Stimulated activated CD4-positive, alpha-beta T cell treated with anti-CD3 and anti-CD28 coated beads, TNF-alpha, amount 100 ng/mL, for 24 hours (primary cell): ENCODE data around the gene TTC3.
"Not testable (repeated sequence)": the region's sequence is repeated elsewhere in the genome, so short reads cannot be mapped to it uniquely, and the experiment has no call there.

Experiments
- DNase-seq, 3 experiments: peaks; one replicate each; pipeline ENCODE4 v3.0.0-alpha.2; 2020; ENCODE audit warnings: low read depth in 3 of 3

The TTC3 gene, protein sequence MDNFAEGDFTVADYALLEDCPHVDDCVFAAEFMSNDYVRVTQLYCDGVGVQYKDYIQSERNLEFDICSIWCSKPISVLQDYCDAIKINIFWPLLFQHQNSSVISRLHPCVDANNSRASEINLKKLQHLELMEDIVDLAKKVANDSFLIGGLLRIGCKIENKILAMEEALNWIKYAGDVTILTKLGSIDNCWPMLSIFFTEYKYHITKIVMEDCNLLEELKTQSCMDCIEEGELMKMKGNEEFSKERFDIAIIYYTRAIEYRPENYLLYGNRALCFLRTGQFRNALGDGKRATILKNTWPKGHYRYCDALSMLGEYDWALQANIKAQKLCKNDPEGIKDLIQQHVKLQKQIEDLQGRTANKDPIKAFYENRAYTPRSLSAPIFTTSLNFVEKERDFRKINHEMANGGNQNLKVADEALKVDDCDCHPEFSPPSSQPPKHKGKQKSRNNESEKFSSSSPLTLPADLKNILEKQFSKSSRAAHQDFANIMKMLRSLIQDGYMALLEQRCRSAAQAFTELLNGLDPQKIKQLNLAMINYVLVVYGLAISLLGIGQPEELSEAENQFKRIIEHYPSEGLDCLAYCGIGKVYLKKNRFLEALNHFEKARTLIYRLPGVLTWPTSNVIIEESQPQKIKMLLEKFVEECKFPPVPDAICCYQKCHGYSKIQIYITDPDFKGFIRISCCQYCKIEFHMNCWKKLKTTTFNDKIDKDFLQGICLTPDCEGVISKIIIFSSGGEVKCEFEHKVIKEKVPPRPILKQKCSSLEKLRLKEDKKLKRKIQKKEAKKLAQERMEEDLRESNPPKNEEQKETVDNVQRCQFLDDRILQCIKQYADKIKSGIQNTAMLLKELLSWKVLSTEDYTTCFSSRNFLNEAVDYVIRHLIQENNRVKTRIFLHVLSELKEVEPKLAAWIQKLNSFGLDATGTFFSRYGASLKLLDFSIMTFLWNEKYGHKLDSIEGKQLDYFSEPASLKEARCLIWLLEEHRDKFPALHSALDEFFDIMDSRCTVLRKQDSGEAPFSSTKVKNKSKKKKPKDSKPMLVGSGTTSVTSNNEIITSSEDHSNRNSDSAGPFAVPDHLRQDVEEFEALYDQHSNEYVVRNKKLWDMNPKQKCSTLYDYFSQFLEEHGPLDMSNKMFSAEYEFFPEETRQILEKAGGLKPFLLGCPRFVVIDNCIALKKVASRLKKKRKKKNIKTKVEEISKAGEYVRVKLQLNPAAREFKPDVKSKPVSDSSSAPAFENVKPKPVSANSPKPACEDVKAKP (N-terminal part only)

DNA sequence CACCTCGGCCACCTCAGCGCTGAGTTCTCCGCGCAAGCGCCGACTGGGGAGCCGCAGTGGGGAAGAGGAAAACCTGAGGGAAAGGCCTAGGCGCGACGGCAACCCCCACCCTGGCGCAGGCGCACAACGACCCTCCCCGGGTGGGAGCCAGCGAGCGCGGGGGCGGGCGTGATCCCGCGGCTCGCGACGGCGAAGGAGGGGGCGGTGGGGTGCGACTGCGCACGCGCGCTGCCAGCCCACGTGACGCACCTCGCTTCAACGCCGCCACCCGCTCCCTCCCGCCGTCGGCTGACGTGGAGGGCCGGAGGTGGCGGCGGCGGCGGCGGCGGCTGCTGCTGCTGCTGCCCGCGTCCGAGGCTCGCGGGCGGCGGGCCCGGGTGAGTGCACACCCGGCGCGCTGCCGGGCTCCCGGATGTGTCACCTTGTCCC is at the start of gene TTC3, which contains the start of gene PIGP:
Gene TTC3 (plus strand): TSS at position 267 of the 429 bp plus-strand sequence. CDS start 14,004 bp downstream, outside the sequence.
Gene PIGP (minus strand): TSS at position 84 of the 429 bp plus-strand sequence. CDS start 556 bp downstream, outside the sequence.
- DNase-seq: peak; percentile 91 to 96 (median 96)

DNA sequence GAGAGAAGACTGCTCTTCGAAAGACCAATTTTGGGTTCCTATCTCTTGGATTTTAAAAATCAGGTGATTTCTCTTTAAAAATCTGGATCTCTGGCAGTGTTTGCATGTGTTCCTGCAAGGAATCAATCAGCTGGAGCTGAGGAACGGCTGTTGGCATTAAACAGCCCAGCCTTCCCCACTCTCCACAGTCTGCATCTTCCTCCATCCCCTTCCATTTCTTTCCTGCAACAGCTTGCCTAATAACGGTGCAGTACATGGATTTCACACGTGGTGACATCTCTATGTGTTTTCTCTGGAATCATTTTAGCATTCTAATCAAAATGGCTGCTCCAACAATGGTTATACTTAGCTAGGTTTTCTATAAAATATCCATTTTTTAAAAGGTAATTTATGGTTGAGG is 46.6 kb upstream of the TTC3 start:
- no peak for DNase-seq

GRCh38 chr21:37028570-37028969 is 44.5 kb upstream of the TTC3 start:
- no peak for DNase-seq

DNA sequence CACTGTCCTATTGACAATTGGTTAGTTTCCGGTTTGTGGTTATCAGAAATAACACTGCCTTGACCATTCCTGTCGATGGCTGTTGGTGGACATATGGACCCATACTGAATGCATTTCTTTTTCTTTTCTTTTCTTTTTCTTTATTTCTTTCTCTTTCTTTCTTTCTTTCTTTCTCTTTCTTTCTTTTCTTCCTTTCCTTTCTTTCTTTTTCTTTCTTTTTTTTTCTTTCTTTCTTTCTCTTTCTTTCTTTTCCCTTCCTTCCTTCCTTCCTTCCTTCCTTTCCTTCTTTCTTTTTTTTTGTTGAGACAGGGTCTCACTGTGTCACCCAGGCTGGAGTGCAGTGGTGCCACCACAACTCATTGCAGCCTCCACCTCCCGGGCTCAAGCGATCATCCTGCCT is 42.2 kb upstream of the TTC3 start:
- DNase-seq: no peak

GRCh38 chr21:37032293-37032692 is 40.8 kb upstream of the TTC3 start:
- DNase-seq: no peak

DNA sequence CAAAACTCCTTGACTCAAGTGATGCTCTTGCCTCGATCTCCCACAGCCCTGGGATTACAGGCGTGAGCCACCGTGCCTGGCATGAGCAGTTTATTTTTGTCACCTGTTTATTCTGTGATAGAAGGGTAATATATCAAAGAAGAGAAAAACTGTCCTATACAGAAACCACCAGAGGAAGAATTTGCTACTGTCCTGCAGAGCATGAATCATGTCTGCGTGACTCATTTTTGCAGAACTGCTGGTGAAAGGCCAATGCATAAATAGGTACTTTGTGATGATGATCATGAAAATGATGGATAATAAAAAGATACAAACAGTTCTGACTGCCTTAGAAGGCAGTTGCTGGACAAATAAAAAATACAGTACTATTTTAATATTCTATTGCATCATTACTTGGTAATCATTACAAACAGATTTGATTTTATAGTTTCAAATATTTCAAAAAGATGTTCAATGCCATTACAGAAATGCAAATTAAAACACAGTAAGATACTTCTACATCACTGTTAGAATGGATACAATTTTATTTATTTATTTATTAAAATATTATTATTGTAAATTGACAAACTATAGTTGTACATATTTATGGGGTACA is 40.1 kb upstream of the TTC3 start:
- no peak for DNase-seq

GRCh38 chr21:37034394-37034793 is 38.7 kb upstream of the TTC3 start:
- not testable (repeated sequence) for DNase-seq

GRCh38 chr21:37036177-37036576 is 36.9 kb upstream of the TTC3 start:
- DNase-seq: no peak

- no peak for DNase-seq
Measured at GRCh38 chr21:37039411-37040075, 33.5 kb upstream of the TTC3 start.

DNA sequence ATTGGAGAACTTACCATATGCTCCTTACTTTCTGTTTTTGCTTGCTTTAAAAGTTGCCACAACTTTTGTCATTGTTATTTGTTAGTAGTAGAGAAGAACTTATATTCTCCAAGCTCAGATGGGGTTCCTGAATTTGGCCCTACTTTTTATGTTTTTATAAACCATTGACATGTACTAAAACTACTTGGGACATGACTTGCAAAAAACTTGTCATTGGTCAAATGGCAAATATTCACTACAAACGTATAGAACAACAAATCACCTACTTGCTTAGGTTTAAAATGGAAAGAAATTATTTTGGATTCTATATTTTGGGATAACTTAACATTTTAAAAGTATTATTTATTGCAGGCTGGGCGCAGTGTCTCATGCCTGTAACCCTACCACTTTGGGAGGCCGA is 32.8 kb upstream of the TTC3 start:
- no peak for DNase-seq

DNA sequence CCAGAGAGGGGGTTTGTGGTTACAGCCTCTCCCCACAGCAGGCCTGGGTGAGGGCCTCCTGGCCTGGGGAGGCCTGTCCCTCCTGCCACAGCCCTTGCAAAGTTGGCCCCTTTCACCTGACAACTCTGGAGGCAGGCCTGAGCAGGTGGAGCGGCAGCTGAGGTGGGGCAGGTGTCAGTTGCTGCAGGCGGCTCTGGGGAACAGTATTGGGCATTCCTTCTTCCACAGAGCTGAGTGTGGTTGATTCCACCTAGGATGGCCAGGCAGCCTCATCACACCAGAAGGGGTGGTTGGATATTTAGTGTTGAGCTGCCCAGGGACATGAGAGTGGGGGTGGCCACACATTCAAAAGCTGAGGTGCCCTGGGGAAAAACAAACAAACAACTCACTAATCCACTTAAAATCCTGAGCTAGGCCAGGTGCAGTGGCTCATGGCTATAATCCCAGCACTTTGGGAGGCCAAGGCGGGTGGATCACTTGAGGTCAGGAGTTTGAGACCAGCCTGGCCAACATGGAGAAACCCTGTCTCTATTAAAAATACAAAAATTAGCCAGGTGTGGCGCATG is 31.3 kb upstream of the TTC3 start:
- no peak for DNase-seq

- DNase-seq: no peak
Measured at GRCh38 chr21:37043818-37044217, 29.2 kb upstream of the TTC3 start.

GRCh38 chr21:37044643-37045042 is 28.4 kb upstream of the TTC3 start:
- no peak for DNase-seq

- DNase-seq: no peak
Measured at GRCh38 chr21:37045149-37045548, 27.9 kb upstream of the TTC3 start.

DNA sequence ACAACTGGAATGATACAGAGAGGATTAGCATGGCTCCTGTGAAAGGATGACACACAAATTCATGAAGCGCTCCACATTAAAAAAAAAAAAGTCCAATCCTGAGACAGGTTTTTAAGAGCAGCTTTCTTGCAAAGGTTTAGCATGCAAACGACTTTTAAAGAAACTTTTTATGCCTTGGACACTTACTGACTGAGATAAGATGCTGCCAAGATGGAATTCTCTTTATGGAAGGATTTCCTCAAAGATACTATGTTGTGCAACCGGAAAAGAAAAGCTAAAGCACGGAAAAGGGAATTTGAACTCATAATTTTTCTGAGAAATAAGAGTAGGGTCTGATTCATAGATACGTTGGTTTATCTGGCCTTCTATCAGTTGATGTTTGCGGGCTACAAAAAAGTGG is 27.5 kb upstream of the TTC3 start:
- no peak for DNase-seq

DNA sequence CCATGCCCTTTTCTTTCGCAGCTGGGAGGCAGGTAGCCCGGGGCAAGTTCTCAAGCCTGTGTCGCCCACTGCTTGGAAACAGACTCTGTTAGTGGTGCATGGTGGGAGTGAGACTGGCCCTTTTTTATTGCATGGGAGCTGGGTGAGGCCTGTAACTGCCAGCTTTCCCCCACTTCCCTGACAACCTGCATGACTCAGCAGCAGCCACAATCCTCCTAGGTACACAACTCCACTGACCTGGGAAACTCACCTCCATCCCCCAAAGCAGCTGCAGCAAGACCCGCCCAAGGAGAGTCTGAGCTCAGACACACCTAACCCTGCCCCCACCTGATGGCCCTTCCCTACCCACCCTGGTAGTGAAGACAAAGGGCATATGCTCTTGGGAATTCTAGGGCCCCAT is 26.0 kb upstream of the TTC3 start:
- no peak for DNase-seq

DNA sequence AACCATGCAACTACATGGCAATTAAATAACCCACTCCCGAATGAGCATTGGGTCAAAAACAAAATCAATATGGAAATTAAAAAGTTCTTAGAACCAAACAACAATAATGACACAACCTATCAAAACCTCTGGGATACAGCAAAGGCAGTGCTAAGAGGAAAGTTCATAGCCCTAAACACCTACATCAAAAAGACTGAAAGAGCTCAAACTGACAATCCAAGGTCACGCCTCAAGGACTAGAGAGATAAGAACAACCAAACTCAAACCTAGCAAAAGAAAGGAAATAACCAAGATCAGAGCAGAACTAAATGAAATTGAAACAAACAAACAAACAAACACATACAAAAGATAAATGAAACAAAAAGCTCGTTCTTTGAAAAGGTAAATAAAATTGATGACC is 23.3 kb upstream of the TTC3 start:
- DNase-seq: not testable (repeated sequence)

- DNase-seq: no peak
Measured at GRCh38 chr21:37055271-37055855, 17.7 kb upstream of the TTC3 start.

DNA sequence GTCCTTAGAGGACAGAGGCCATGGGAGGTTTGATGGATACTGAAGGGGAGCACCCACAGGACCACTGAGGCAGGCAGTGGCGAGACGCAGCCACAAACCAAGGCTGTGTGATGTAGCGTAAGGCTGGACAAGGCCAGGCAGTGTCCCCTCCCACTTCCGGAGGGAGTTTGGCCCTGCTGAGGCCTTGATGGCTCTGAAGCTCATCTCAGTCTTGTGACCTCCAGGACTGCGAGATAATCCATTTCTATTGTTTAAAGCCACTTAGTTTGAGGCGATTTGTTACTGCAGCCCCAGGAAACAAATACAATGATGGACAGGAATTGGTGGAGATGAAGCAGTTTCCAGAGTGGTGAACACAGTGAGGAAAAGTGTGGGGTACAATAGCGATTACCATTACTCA is 15.4 kb upstream of the TTC3 start:
- DNase-seq: no peak

- DNase-seq: no peak
Measured at GRCh38 chr21:37058261-37058660, 14.8 kb upstream of the TTC3 start.
